Heart right ventricle (tissue), 16 donors: ENCODE data around the gene MUC4. TPM values are rescaled to one million over a fixed set of nuclear protein-coding genes. Genes with fewer than 3 reads are reported as not detected.
"Not testable (repeated sequence)": the region's sequence is repeated elsewhere in the genome, so short reads cannot be mapped to it uniquely, and the experiment has no call there.

Experiments
- ATAC-seq, 8 donors: fragments of 200-7000 bp; cut with Tn5 transposase; one replicate each; pipeline ENCODE4 v1.9.1; 2020; ENCODE audit warnings: mild to moderate bottlenecking in 8 of 8, moderate library complexity in 8 of 8, moderate number of reproducible peaks in 1 of 8
- DNase-seq, 2 donors: peaks; one replicate each; pipeline ENCODE4 v3.0.0-alpha.2; 2020
- H3K27ac ChIP-seq, 10 donors: fragments of 200-600 bp; sonication (generic) in 2 of 10; one replicate each; pipeline versions ENCODE4 v1.5.0 to v1.8.0; 2020 to 2022; ENCODE audit warnings: mild to moderate bottlenecking in 3 of 10
- H3K27me3 ChIP-seq, 7 donors: fragments of 200-600 bp; one replicate each; pipeline ENCODE4 v1.8.0; 2021 to 2022; ENCODE audit warnings: mild to moderate bottlenecking in 2 of 7
- H3K36me3 ChIP-seq, 9 donors: fragments of 200-600 bp; sonication (generic) in 1 of 9; one replicate each; pipeline versions ENCODE4 v1.5.0 to v1.8.0; 2020 to 2022; ENCODE audit warnings: mild to moderate bottlenecking in 2 of 9
- H3K4me1 ChIP-seq, 9 donors: fragments of 200-600 bp; sonication (generic) in 1 of 9; one replicate each; pipeline versions ENCODE4 v1.5.0 to v1.8.0; 2020 to 2022; ENCODE audit warnings: mild to moderate bottlenecking in 4 of 9
- H3K4me3 ChIP-seq, 10 donors: fragments of 200-600 bp; sonication (generic) in 2 of 10; one replicate each; pipeline versions ENCODE4 v1.5.0 to v1.8.0; 2020 to 2022; ENCODE audit warnings: mild to moderate bottlenecking in 7 of 10, moderate library complexity in 2 of 10
- H3K9me3 ChIP-seq, 11 donors: fragments of 200-600 bp in 10 of 11; sonication (generic) in 2 of 11; one replicate each; pipeline versions ENCODE4 v1.5.0 to v1.8.0; 2013 to 2022; ENCODE audit warnings: mild to moderate bottlenecking in 2 of 11, control low read depth in 1 of 11, moderate library complexity in 1 of 11
- CTCF ChIP-seq, 9 donors: fragments of 200-600 bp; sonication (generic) in 2 of 9; IDR thresholded peaks; one replicate each; pipeline versions ENCODE4 v1.5.0 to v1.8.0; 2021 to 2022; ENCODE audit warnings: antibody characterized with exemption in 9 of 9, mild to moderate bottlenecking in 5 of 9, moderate library complexity in 1 of 9
- WGBS, 2 donors: extraction: QIAGEN DNeasy Blood & Tissue Kit; methylation state at CpG; one replicate each; pipeline ENCODE4 v1.1.7; 2013; ENCODE audit warnings: inconsistent platforms in 1 of 2; 5-methylcytosine and 5-hydroxymethylcytosine counted together
- intact Hi-C, 10 donors: fragments of 100-400 bp; cut with DNase I; formaldehyde crosslinking; loops; one replicate each; pipeline versions ENCODE4 v1.11.1 to v1.14.2; 2022
- polyA plus RNA-seq, 2 donors: library from polyadenylated mRNA; stranded (reverse); fragments of 200-250 nt; gene quantifications; one replicate each; pipeline ENCODE4 v1.2.3, GENCODE V29; 2013
- total RNA-seq, 10 donors: library from RNA; stranded (reverse); fragmentation: NEBNext Ultra II Directional in 3 of 10; extraction: Animal tissue kit (Norgen Biotek cat#: 25700) in 3 of 10; gene quantifications; one replicate each; pipeline versions ENCODE4 v1.2.1 to v1.2.4, GENCODE V29; 2021 to 2023
- donor health status: Arrhythmogenic right ventricular cardiomyopathy.
- donor health status: ischemic (EF 13 %, LVEDD 7.1; RV severe dilation, severe dysfunction).
- donor health status: healthy with polysubstance abuse.
- donor health status: DM: no; HTN: yes; CAD: no.
- donor health status: DM: no; HTN: no; CAD: no.
- donor health status: ischemic (EF 25% LVEDD 6.9; RV normal size, moderate dysfunction).
- donor health status: ischemic (EF 25% LVEDD 5.7; RV mildly dilated, moderate dysfunction).
- donor health status: healthy.
- donor health status: DM: yes; HTN: yes; CAD: no.
- donor health status: Ischemic cardiomyopathy.
- donor health status: ischemic (EF 35%, LVEDD 5.7; RV mildly dilated, moderate dysfunction).
- donor health status: nonischemic (EF 11% LVEDD 7.7; RV severe dilation, severe dysfunction).
- donor health status: DM: yes; HTN: yes; CAD: no.
- donor health status: PGD.
- donor health status: ischemic (EF 29% LVEDD 5.4; RV normal size, mild dysfunction).
- donor health status: nonischemic (EF 23%, LVEDD 6.1; RV moderate dilation, normal function).

Gene MUC4
- total and polyA plus RNA-seq, 12 donors: 0.01 TPM; not detected in 11

GRCh38 chr3:195720831-195721506, 90.8 kb downstream of the MUC4 start, which contains the start of gene MUC20:
MUC20 (plus strand) TSS chr3:195720978; CDS start chr3:195721008, 30 bp downstream.
- not testable (repeated sequence) for H3K4me3 ChIP-seq, H3K36me3 ChIP-seq, H3K9me3 ChIP-seq, DNase-seq, ATAC-seq, H3K4me1 ChIP-seq, H3K27ac ChIP-seq, H3K27me3 ChIP-seq
- 79 to 81% methylated on average over 12 to 14 of the region's 16 CpGs for WGBS, 2 donors
- intact Hi-C loops: loop anchor here in 1 of 10 donors (10.0 kb wide), 1 partner anchor 106 kb away; no protein-coding TSS in a partner anchor

- intact Hi-C loops: loop anchor here in 3 of 10 donors (5.0 to 10.0 kb wide), 2 partner anchors 102 to 105 kb away; no protein-coding TSS in a partner anchor
- H3K27ac ChIP-seq, H3K4me3 ChIP-seq, DNase-seq, H3K27me3 ChIP-seq, H3K9me3 ChIP-seq, ATAC-seq, H3K4me1 ChIP-seq: not testable (repeated sequence)
- WGBS, 2 donors: 90 to 93% methylated on average over 16 of the region's 16 CpGs
- peaks cover 0 to 15% (median 8%) of the 10 kb centered on the region in 9 donors for H3K36me3 ChIP-seq
Observed at GRCh38 chr3:195719514-195720254, 92.0 kb downstream of the MUC4 start.

GRCh38 chr3:195718477-195718984, 93.2 kb downstream of the MUC4 start:
- H3K4me3 ChIP-seq: no peak overlapping the region
- DNase-seq: no peak
- no peaks in the 10 kb centered on the region for H3K27me3 ChIP-seq
- H3K36me3 ChIP-seq: peaks cover 0 to 20% (median 12%) of the 10 kb centered on the region in 9 donors
- H3K9me3 ChIP-seq: no peaks in the 10 kb centered on the region
- 69 to 70% methylated on average over 7 of the region's 7 CpGs for WGBS, 2 donors
- no peaks in the 10 kb centered on the region for H3K4me1 ChIP-seq
- ATAC-seq: no peak
- TF ChIP-seq CTCF (IDR thresholded peaks at IDR 0.05): no peak
- no peak overlapping the region for H3K27ac ChIP-seq
- intact Hi-C loops: loop anchor here in 3 of 10 donors (1.0 to 5.0 kb wide), 2 partner anchors 12 to 101 kb away; no protein-coding TSS in a partner anchor

GRCh38 chr3:195717852-195718476, 93.8 kb downstream of the MUC4 start:
- TF ChIP-seq CTCF (IDR thresholded peaks at IDR 0.05): no peak
- DNase-seq (no peak), ATAC-seq (no peak)
- intact Hi-C loops: loop anchor here in 3 of 10 donors (1.0 to 5.0 kb wide), 2 partner anchors 12 to 101 kb away; no protein-coding TSS in a partner anchor
- Histone ChIP-seq H3K4me3 (no peak overlapping the region), H3K4me1 (no peaks in the 10 kb centered on the region), H3K36me3 (peaks cover 0 to 20% (median 12%) of the 10 kb centered on the region in 9 donors), H3K27me3 (no peaks in the 10 kb centered on the region), H3K27ac (no peak overlapping the region), H3K9me3 (no peaks in the 10 kb centered on the region)
- WGBS, 2 donors: 70 to 78% methylated on average over 5 of the region's 5 CpGs

- H3K27ac ChIP-seq: no peak overlapping the region
- intact Hi-C loops: loop anchor here in 2 of 10 donors (5.0 kb wide), 1 partner anchor 100 kb away; no protein-coding TSS in a partner anchor
- ATAC-seq: no peak
Observed at GRCh38 chr3:195717416-195717815, 94.3 kb downstream of the MUC4 start.

More at GRCh38 chr3:195717416-195717815, 94.3 kb downstream of the MUC4 start:
- no peak for TF ChIP-seq CTCF (IDR thresholded peaks at IDR 0.05)
- Histone ChIP-seq H3K4me3 (no peak overlapping the region), H3K27me3 (no peaks in the 10 kb centered on the region), H3K36me3 (peaks cover 0 to 20% (median 12%) of the 10 kb centered on the region in 9 donors), H3K4me1 (no peaks in the 10 kb centered on the region), H3K9me3 (no peaks in the 10 kb centered on the region)
- 73 to 77% methylated on average over 9 of the region's 9 CpGs for WGBS, 2 donors
- no peak for DNase-seq
